Left forelimb (tissue), 1 donor: ENCODE data around the gene RPS6KL1.

ENCODE experiments used
- DNase-seq: peaks from one replicate; pipeline ENCODE4 v3.0.0-alpha.2; 2018; ENCODE audit warnings: low spot score

The RPS6KL1 gene, protein sequence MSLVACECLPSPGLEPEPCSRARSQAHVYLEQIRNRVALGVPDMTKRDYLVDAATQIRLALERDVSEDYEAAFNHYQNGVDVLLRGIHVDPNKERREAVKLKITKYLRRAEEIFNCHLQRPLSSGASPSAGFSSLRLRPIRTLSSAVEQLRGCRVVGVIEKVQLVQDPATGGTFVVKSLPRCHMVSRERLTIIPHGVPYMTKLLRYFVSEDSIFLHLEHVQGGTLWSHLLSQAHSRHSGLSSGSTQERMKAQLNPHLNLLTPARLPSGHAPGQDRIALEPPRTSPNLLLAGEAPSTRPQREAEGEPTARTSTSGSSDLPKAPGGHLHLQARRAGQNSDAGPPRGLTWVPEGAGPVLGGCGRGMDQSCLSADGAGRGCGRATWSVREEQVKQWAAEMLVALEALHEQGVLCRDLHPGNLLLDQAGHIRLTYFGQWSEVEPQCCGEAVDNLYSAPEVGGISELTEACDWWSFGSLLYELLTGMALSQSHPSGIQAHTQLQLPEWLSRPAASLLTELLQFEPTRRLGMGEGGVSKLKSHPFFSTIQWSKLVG

GRCh38 chr14:74922752-74923401, at the start of gene RPS6KL1:
Gene RPS6KL1 (minus strand): TSS chr14:74923260. CDS start chr14:74921541, 1,719 bp downstream.
- DNase-seq: no peak

DNA sequence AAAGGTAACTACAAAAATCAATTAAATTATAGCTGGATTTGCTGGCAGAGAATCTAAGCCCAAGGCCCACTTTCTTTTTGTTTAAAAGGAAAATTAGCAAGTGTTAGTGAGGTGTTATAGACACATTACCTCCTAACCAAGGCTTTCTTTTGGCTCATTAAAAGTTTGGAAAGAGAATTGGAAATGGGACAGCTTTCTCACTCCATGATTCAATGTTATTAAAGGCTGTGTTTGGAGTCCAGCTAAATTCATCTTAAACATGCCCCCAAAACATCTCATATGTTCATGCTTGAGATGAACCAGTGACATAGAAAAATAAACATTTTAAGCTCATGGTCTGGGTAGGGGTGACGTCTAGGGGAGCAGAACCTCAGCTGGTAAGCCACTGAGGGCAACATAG, 45.8 kb upstream of the RPS6KL1 start:
- no peak for DNase-seq

DNA sequence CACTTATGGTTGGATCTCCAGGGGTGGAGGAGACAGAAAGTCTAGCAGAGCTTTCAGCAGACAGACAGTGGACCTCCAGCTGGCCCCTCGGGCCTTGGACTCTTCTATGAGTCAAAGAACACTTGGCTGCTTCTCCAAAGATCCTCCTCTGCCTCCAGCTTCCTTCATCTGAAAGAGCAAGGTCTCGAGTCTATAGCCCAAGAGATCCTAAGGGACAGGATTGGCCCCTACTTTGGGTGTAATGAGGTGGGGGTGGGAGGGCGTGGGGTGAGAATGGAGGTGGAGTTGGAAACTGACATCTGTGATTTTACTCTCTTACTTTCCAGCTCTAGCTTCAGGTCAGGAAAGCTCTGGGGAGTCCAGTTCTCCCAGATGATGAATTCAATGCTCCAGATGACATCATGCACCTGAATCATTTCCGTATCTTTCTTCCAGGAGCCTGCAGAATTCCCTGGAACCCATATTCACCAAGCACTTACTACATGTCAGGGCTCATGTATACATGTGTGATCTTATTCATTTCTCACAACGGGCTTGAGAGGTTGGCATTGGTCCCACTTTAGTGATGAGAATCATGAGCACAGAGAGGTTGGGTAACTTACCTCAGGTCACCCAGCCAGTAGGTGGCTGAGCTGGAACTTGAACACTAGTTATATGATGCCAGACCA, 42.6 kb upstream of the RPS6KL1 start:
- peak; percentile 47 for DNase-seq

DNA sequence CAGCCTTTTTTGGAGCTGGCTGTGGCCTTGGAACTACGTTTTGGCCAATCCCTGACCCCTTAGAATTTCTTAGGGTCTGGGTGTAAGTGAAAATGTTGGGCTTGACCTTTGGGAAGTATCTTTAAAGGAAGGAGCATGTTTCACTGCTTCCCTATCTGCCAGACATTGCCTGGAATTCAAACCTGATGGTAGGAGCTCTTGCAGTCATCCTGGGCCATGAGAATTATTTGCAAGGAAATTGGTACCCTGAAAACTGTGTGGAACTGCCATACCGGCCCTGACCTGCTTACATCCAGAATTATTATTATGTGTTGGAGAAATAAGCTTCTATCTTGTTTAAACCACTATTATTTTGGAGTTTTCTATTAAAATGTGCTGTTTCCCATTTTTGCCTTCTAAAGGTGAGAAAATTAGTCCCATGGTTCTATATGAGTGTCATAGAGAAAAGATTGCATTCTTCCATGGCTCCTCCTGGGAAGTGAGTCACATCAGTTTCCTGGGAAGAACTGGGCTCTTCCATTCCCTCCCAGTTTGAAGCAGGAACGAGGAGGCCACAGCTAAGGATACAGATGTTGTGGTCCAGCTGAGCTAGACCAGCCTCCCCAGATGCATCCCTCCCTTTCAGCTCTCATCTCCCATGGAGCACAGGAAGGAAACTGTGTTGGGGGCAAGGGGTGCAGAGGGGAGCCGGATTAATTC, 41.9 kb upstream of the RPS6KL1 start:
- no peak for DNase-seq

GRCh38 chr14:74963705-74964271, 40.7 kb upstream of the RPS6KL1 start:
- no peak for DNase-seq

DNA sequence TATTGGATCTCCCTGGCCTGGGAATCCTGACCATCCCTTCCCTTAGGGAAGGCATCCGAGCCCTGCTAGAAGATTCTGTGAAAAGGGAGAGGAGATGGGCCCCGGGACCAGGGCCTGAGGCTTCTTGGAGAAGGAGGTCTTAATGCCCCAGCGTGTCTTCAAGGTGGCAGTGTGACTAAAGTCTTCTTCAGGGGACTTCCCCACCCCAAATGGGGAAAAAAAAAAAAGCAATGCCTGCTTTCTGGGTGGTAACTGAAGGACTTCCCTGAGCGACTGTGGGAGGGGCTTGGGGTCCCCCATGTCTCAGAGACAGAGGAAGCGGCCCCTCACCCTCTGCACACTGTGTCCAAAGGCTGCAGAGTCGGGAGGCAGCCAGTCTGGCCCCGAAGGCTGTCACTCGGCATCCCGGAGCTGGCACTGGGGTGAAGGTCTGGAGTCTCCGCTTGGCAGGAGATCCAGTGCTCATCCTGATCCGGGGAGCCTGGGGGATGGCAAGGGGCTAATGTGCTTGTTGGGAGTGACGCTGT, 40.2 kb upstream of the RPS6KL1 start:
- no peak for DNase-seq

DNA sequence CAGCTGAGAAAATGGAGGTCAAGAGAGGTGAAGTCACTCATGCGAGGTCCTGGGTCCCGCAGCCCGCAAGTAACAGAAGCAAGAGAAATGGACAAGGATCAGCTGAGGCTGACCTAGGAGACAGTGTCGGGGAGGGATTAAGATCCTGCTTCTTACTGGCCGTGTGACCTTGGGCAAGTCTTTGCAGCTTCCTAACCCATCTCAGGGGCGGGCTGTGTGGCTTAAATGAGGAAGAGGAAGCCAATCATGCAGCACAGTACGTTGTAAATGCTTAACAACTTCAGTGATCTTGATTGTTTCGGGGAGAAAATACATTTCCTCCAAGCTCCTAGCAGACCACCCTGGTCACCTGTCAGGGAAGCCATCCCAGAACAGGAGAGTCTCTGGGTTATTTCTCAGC, 39.4 kb upstream of the RPS6KL1 start:
- no peak for DNase-seq

DNA sequence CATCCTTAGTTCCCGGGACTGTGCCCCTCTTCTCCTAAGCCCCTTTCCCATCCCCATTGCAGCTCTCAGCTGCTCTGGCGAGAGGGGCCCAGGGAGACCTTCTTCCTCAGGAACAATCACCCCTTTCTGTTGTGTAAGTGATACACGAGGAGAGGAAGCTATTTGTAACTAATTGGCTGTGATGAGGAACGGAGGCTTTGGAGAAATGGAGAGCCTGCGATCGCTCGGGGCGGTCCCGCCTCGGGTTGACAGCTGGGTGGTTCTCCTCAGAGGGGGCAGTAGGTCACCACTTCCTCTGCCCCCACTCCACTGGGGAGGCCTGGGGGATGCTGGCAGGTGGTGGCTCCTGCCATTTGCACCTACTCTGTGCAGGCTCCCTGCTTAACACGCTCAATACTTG, 39.0 kb upstream of the RPS6KL1 start:
- no peak for DNase-seq

DNA sequence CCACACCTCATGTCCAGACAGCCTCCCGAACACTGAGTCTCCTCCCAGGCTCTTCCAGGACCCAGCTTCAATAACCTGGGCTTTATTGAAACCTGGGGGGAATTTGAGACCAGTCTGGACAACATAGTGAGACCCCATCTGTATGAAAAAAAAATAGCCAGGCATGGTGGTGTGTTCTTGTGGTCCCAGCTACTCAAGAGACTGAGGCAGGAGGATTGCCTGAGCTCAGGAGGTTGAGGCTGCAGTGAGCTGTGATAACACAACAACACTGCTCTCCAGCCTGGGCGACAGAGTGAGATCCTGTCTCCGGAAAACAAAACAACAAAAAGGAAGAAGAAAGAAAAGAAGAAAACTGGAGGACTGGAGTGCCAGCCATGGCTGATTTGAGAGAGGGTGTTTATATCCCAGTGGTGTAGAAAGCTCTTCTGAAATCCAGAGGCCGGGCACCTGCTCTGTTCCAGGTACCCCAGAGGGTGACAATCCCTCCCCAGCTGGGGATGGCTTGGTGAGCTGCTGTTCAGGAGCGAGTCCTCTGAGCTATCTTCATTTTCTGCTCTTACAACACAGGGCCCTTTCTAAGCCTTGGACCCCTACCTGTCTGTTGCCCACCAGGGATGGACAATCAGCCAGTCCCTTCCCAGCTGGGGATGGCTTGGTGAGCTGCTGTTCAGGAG, 38.3 kb upstream of the RPS6KL1 start:
- no peak for DNase-seq

DNA sequence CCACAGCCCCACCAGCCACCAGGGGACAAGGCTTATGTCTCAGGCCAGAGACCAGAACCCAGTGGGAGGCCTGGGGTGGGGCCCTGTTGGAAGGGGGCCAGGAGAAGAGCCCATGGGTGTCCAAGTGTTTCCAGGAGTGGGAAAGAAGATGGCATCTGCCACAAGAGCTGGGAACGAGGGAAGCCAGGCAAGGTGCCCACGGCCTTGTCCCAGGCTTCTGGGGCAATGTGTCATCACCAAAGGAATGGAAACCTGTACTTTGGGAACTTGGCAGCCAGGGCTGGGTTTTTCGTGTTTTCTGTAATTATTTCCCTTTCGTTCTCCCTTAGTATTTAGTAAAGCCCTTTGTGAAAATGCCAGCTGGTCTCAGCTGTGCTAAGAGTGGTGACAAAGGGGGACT, 37.7 kb upstream of the RPS6KL1 start:
- no peak for DNase-seq

DNA sequence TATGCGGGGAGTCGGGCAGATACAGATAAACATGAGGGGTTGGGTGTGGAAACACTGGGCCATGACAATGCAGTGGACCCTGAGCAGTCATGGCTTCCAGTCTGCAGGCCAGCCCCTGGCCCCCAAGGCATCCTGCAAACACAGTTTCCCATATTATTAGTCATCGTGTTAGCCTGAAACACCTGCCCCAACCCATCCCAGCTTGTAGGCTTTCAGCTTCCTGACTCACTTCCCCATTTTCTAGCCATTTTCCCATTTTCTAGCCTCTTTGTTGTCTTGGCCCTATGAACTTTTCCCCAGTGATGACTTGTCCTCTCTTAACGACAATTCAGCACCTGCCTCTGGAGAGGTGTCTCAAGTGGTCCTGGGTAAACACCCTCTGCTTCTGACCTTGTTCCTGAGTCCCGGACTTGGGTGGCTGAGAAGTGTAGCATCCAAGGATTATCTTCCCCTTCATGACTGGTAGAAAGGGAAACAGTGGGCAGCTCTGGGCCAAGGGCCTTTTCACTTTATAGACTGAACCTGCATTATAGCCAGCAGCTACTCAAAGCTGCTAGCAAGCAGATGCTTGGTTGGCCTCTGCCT, 36.6 kb upstream of the RPS6KL1 start:
- DNase-seq: no peak

DNA sequence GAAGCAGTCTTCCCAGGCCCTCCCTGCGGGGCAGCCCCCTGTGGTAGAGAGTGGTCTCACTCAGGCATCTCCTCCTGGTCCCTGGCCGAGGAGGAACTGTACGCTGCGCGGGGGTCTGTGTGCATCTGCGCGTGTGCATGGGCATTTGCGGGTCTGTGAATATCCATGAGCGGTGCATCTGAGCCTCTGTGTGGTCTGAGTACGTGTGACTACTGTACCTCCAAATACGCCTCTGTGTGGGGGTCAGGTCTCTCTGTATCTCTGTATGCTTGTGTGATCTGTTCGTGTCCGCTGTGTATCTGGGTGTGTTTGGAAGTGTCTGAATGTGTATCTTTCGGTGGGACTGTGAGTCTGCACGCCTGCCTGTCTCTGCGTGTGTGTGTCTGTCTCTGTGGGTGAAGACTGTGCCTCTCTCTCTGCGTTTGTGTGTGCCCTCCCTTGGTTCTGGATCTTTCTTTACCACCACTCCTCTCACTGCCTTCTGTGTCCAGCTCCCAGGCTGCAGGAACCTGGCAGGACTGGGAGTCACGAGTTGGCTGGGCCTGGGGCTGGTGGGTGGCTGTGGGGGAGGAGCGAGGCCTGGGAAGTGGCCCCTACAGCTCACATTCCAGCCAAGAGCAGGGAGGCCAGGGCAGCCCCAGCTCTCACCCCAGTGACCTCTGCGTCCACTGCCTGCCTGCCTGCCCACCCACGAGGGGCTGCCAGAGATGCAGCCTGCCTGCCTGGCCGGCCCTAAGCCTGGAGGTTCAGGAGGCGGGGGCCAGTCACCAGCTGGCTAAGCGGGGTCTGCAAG, 33.4 kb upstream of the RPS6KL1 start:
- no peak for DNase-seq

DNA sequence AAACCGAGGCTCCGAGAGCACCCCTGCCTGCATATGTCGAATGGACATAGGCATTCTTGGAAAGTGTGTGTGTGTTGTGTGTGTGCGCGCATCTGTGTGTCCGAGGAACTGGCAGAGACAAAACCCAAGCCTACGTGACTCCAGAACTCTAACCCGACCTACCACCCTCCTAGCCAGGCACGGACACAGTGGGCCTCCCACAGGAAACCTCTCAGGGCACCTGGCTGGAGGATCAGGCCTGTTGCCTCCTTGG, 32.9 kb upstream of the RPS6KL1 start:
- no peak for DNase-seq

DNA sequence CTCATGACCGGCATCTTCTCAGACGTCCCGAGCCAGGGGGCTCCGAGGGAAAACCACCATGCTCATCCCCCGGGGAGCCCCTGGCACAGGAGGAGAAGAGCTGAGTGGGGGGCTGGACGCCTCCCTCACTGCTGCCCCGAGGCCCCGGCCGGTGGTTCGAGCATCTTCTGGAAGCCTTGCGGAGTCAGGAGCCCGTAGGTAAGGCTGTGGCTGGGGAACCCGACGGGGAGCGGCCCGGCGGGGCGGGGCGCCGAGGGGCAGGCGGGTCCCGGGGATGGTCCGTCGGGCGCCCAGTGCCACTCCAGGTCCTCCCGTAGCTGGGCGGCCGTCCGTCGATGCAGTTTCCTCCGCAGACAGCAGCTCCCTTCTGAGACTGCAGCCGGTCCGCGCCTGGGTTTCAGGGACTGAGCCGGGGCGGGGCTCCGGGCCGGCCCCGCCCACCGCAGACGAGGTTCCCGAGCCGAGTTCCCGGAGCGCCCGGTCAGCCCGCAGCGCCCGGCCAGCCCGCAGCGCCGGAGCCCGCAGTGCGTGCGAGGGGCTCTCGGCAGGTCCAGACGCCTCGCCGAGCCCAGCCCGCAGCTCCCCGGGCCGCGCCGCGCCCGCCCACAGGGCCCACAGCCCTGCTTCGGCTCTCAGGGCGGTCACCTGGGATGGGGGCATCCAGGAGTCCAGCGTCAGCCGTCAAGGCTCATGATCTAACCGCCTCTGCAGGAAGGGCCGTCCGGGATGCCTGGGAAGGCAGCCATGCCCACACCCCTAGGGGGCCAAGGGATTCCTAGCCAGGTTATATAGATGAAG, 32.4 kb upstream of the RPS6KL1 start, which contains the start of gene PGF:
TSS of gene PGF (minus strand) at position 369 of the 798 bp plus-strand sequence. CDS start at position 14, 355 bp downstream.
- no peak for DNase-seq

GRCh38 chr14:74954947-74955228, 31.8 kb upstream of the RPS6KL1 start:
- DNase-seq: no peak

- no peak for DNase-seq
These were observed 31.3 kb upstream of the RPS6KL1 start for GRCh38 chr14:74954232-74954946.

DNA sequence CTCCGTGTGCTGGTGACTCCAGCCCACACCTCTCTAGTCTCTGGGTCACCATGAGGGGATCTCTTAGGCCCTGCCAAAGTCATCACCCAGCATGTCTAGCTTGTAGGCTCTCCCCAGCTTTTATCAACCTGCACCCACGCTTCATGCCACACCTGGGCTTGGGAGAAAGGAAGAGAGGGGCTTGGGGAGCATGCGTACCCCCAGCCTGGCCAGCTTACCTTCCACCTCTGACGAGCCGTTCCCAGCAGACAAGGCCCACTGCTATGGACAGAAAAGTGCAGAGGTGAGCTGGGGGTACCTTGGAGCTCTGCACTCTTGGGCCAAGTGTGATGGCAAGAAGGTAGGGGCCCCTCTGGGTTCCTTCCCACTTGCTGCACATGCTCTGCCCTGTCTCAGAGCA, 30.6 kb upstream of the RPS6KL1 start:
- DNase-seq: no peak

DNA sequence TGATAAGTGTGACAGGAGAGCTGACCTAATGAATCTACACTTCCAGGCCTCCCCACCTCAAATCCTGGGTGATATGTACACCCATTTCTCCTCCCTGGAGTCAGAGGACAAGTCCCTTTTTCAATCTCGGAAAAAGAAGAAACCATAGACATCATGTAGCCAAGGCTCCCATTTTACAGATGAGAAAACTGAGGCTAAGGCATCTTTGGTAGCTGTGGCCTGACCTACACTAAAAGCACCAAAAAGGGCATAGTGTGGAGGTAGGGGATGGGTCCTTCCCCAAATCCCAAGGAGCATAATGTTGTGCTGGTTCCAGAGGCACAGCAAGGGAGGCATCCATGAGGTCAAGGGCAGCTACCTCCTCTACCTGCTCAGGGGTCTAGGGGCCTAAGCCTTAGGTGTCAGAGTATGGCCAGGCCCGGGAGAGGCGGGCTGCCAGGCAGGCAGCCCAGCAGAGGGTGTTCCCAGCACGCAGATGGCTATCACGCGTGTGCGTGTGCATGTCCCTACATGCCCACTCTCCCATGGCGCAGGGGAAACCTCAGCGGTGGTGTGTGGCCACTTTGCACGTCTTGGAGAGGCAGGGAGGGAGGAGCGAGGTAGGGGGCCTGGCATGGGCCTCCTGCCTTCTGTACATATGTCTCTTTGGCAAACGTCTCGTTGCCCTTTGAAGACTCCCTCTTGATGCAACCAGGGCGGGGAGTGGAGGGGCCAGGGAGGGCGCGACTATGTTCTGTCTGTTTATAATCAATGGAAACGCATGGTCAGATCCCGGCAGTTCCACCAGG, 29.8 kb upstream of the RPS6KL1 start:
- DNase-seq: no peak
